HG03064 (cell line): Measurements from ENCODE around the gene ELK3.

ENCODE experiments used
- ATAC-seq: cut with Tn5 transposase; IDR thresholded peaks from one replicate; pipeline ENCODE4 v1.9.1; 2021; ENCODE audit warnings: low read depth; ENCODE audit not compliant: unreplicated experiment

The ELK3 gene

GRCh38 chr12:96250119-96250685 is 56.0 kb downstream of the ELK3 start:
- no peak for ATAC-seq

- no peak for ATAC-seq
Measured at GRCh38 chr12:96255077-96255476, 60.9 kb downstream of the ELK3 start.

- ATAC-seq: no peak
Measured at GRCh38 chr12:96256672-96257361, 62.6 kb downstream of the ELK3 start.

GRCh38 chr12:96257550-96258103 is 63.5 kb downstream of the ELK3 start:
- ATAC-seq: no peak

- no peak for ATAC-seq
Measured at GRCh38 chr12:96258104-96258961, 64.2 kb downstream of the ELK3 start.

- ATAC-seq: no peak
Measured at GRCh38 chr12:96260231-96260630, 66.1 kb downstream of the ELK3 start.

- no peak for ATAC-seq
Measured at GRCh38 chr12:96260644-96261043, 66.5 kb downstream of the ELK3 start.

- ATAC-seq: no peak
Measured at GRCh38 chr12:96261557-96261956, 67.4 kb downstream of the ELK3 start.

- no peak for ATAC-seq
Measured at GRCh38 chr12:96263449-96263902, 69.3 kb downstream of the ELK3 start.

GRCh38 chr12:96265400-96265799 is 71.2 kb downstream of the ELK3 start:
- no peak for ATAC-seq

- no peak for ATAC-seq
Measured at GRCh38 chr12:96265836-96266235, 71.7 kb downstream of the ELK3 start.

GRCh38 chr12:96266238-96266637 is 72.1 kb downstream of the ELK3 start:
- ATAC-seq: no peak

- no peak for ATAC-seq
Measured at GRCh38 chr12:96271469-96272199, 77.5 kb downstream of the ELK3 start.

GRCh38 chr12:96274331-96274730 is 80.2 kb downstream of the ELK3 start:
- no peak for ATAC-seq

GRCh38 chr12:96285158-96285557 is 91.0 kb downstream of the ELK3 start:
- ATAC-seq: no peak

GRCh38 chr12:96289067-96289466 is 94.9 kb downstream of the ELK3 start:
- ATAC-seq: no peak

- ATAC-seq: no peak
Measured at GRCh38 chr12:96293093-96293492, 98.9 kb downstream of the ELK3 start.

- ATAC-seq: no peak
Measured at GRCh38 chr12:96294831-96295230, 100.7 kb downstream of the ELK3 start.

GRCh38 chr12:96295532-96296160 is 101.5 kb downstream of the ELK3 start:
- no peak for ATAC-seq

GRCh38 chr12:96297504-96297903 is 103.3 kb downstream of the ELK3 start:
- no peak for ATAC-seq
